ENCODE results near the gene WDR64. TPM values are rescaled to one million over a fixed set of nuclear protein-coding genes. Genes with fewer than 3 reads are reported as not detected.
"Not testable (repeated sequence)": the region's sequence is repeated elsewhere in the genome, so short reads cannot be mapped to it uniquely, and the experiment has no call there.

The WDR64 gene
- total RNA-seq, 1 donor from 2014 or later = not detected

DNA sequence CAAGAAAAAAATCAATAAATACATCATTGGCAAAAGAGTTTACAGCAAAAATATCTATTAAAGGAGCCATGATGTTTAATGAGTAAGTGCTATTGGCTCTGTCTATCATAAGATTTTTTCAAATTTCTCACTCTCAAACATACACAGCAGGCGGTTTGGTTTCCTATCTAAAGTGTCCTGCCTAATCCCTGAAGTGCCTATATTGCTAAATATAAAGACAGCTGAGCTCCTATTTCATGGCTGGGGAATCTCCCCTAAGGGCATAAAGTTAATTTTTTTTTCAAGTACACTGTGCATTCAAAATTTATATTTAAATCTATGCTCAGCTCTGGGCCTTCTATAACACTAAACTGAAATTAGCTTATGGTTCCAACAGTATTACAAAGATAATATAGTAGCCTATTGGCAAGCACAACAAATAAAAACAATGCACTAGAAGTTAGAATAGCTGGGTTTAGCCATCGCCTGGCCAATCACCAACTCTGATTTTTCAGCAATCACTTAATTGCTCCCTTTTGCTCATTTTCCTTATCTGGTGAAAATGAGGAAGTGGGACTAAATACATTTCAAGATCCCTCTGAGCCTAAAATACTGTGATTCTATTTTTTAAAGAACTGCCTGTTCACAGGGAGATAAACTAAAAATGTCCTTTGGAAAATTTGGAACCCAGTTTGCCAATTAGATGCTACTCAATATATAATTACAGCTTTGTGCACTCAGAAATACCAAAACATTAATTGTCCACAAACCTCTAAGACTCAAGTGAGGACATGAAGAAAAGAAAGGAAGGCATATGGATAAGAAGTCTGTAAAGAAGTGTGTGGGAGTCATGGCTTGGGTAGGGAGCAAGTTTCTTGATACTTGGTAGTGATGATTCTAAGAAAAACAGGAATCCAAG lies 62.5 kb downstream of the WDR64 start:
- DNase-seq (ENCODE audit: missing footprints) = no peak
- no peak for ATAC-seq
- intact Hi-C loops (cut with DNase I) = no loop called here

DNA sequence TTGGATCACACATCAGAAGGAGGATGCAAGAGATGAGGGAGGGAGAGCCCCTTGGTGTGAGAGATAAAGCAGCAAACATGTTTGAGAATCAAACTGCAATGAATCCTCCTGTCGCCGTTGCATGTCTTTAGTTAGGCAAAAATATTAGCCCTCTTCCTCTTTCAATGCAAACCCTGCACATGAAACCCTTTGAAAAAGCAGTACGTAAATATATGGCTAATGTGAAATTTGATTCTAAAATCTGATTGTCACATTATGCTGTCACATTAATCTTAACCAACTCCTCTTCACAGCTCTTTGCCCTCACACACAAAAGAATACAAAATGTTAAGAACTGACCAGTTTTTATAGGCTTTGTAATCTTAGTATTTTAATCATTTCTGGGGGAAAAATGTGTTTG lies 63.4 kb downstream of the WDR64 start:
- ATAC-seq = no peak
- intact Hi-C loops (cut with DNase I) = no loop called here
- no peak for DNase-seq (ENCODE audit: missing footprints)

DNA sequence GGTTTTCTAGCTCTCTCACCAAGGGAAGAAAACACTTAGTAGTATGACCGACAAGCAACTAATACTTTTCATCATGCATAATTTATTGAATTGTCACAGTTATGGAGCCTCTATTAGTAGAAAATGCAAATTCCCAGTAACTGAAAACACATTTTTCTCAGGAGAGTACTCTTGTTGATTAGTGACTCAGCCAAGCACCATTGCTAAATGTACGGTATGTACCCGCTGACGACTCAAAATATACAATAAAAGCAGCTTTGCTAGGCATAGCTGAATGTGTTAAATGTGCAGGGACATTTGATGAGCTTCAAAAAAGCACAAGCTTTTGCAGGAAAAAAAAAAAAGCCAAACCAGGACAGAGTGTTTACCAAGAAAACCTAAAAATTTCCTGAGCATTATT lies 63.9 kb downstream of the WDR64 start:
- DNase-seq (ENCODE audit: missing footprints) (no peak), ATAC-seq (no peak)
- intact Hi-C loops (cut with DNase I) = no loop called here

DNA sequence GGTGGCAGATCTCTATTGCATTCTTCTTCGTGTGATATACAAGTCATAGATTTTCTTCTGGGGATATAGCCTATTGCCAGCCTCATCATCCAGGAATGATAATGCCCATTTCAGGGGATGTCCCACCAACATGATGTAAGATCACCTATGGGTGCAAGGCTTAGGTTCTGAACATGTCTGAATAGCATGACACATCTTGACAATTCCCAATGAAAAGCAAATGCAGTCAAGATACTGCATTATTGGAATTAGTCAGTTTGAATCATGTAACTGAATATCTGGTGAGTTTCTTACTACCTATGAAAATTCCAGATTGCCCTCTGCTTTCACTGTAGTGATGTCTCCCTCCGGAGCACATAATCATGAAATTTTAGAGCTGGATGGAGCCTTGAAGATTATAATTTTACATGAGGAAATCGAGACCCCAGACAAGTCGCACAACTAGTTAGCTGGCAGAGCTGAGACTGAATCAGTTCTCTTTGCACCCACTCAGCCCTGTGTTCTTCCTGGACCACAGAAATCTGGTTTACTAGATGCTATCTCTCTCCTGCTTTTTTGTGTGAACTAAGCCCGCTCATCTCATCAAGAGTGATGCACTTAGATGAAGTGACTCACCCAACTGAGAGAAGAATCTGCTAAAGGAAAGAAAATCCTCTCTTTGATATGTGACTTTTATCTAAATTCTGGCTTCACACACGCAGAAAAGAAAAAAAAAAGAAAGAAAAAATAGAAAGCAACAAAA lies 65.0 kb downstream of the WDR64 start:
- intact Hi-C loops (cut with DNase I) = no loop called here
- ATAC-seq (no peak), DNase-seq (ENCODE audit: missing footprints) (no peak)

DNA sequence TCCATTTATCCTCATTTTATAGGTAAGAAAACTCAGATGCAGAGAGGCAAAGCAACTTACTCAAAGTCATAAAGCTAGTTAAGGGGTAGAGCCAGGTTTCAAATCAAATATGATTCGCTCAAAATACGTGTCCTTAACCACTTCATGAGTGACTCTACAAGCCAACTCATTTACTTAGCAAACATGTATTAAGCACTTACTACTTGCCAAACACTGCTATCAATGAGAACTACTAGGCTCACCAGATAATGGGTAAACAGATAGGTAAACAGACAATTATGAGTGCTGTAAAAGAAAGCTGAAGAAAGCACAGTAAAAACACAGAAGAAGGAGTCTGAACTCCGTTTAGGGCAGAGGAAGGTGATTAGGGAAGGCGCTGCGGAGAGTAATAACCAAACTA lies 65.9 kb downstream of the WDR64 start:
- intact Hi-C loops (cut with DNase I) = no loop called here
- DNase-seq (ENCODE audit: missing footprints) (no peak), ATAC-seq (no peak)

DNA sequence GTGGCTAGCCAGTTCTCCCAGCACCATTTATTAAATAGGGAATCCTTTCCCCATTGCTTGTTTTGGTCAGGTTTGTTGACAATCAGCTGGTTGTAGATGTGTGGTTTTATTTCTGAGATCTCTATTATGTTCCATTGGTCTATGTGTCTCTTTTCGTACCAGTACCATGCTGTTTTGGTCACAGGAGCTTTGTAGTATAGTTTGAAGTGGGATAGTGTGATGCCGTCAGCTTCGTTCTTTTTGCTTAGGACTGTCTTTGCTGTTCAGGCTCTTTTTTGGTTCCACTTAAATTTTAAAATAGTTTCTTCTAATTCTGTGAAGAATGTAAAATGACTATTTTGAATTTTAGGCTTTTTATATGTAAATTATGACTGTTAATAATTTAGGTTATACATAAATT lies 68.9 kb downstream of the WDR64 start:
- ATAC-seq = no peak
- no peak for DNase-seq (ENCODE audit: missing footprints)
- intact Hi-C loops (cut with DNase I) = no loop called here

DNA sequence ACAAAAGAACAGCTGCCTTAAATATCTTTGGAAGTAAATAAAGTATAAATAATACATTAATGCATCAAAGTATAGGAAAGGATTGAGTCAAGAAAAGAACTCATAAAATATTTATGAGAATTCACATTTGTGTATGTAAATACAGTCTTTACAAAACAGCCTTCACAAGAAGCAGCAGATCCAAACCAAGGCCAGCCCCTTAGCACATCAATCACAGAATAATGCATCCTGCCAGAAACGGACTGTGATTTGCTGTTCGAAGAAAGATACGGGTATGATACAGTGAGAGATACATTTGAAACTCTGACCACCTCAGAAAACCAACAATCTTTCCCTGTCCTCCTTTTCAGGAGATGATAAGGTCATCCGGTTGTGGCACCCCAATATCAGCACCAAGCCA lies 70.9 kb downstream of the WDR64 start:
- ATAC-seq (no peak), DNase-seq (ENCODE audit: missing footprints) (no peak)
- intact Hi-C loops (cut with DNase I) = no loop called here

DNA sequence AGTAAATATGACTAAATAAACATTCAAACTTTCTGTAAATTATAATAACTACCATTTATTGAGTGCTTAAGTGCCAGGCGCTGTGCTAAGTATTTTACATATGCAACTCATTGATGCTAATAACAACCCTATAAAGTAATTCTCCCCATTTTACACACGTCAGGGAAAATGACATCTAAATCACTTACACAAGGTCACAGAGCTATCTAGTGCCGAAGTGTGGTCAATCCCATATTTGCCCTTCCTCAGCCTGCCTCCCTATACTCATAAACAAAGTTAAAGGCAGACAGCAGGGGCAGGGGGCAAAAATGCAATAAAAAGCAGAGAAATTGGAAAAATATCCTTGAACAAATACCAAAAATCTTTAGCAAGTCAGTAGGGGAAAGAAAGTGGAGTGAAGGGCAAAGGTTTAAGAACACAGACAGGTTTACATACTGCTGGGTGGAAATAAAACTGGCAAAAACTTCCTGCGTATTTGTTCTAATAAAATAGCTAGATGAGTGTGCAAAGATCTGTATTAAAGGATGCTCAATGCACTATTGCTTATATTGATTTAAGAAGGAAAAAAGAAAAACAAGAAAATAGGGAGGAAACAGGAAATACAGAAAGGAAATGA lies 72.8 kb downstream of the WDR64 start:
- intact Hi-C loops (cut with DNase I) = no loop called here
- ATAC-seq (no peak), DNase-seq (ENCODE audit: missing footprints) (no peak)

DNA sequence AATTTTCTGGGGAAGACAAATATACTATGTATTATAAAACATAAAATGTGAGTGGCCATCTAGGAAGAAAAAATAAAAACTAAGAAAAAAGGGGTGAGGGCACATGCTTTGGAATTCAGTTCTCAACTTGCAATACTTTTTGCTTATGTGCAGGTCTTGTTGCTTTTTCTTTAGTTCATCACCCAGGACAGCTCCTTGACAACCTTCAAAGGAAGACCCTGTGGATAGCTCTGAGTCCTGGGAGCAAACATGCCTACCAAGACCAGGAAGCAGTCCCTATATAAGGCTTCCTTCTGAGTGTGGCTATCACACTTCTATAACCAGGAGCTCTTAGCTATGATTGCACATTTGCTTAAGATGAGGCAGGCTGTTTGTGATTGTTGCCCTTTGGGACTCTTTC lies 78.0 kb downstream of the WDR64 start:
- DNase-seq (ENCODE audit: missing footprints) (no peak), ATAC-seq (no peak)
- intact Hi-C loops (cut with DNase I) = no loop called here

DNA sequence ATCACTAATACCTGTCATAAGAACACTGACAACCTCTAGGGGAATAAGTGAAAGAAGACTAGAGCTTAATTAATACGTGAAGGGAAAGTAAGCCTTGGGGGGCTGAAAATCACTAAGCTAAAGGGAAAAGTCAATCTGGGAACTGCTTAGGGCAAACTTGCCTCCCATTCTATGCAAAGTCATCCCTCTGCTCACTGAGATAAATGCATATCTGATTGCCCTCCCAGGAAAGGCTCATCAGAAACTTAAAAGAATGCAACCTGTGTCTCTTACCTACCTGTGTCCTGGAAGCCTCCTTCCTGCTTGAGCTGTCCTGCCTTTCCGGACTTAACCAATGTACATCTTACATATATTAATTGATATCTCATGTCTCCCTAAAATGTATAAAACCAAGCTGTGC lies 81.8 kb downstream of the WDR64 start:
- no peak for ATAC-seq
- intact Hi-C loops (cut with DNase I) = no loop called here
- no peak for DNase-seq (ENCODE audit: missing footprints)

DNA sequence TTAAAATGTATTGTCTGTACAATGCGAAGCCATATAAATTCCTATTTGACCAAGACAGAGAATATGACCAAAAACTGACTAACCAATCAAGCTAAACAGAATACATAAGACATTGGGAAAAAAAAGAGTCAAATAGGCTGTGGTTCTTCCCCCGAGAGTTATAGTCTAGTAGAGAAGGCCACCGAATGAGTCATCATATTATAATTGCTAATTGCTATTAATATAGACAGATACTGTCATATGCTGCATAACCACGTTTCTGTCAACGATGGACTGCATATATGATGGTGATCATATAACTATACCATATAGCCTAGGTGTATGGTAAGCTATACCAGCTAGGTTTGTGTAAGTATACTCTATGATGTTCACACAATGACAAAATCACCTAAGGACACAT lies 82.5 kb downstream of the WDR64 start:
- intact Hi-C loops (cut with DNase I) = no loop called here
- DNase-seq (ENCODE audit: missing footprints) (no peak), ATAC-seq (no peak)

DNA sequence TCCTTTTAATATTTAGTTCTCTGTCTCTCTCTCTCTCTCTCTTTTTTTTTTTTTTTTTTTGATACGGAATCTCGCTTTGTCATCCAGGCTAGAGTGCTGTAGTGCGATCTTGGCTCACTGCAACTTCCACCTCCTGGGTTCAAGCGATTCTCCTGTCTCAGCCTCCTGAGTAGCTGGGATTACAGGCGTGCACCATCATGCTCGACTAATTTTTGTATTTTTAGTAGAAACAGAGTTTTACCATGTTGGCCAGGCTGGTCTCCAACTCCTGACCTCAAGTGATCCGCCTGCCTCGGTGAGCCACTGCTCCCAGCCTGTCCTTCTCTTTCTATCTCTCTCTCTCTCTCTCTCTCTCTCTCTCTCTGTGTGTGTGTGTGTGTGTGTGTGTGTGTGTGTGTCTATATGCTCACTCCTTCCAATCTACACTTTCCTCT lies 83.4 kb downstream of the WDR64 start:
- ATAC-seq; intact Hi-C loops (cut with DNase I): not testable (repeated sequence)

DNA sequence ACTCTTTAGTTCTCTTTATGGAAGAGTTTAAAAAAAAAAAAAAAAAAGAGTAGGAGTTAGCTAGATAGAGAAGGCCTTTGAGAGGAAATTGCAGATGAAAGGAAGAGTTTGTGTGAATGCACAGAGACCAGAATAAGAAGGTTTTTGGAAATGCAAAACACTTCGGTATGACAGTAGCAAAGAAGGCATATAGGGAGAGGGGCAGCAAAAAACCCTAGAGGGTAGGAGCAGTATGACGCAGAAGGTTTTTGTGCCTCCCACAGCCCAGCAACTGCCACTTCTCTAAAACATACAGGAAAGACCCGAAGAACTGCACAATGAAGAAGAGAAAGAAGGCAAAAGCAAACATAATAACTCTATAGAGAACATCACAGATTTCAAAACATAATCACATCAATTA lies 84.3 kb downstream of the WDR64 start:
- intact Hi-C loops (cut with DNase I) = no loop called here
- no peak for ATAC-seq
- DNase-seq (ENCODE audit: missing footprints) = no peak

More for the DNA sequence above, 83.4 kb downstream of the WDR64 start:
- not testable (repeated sequence) for DNase-seq (ENCODE audit: missing footprints)

DNA sequence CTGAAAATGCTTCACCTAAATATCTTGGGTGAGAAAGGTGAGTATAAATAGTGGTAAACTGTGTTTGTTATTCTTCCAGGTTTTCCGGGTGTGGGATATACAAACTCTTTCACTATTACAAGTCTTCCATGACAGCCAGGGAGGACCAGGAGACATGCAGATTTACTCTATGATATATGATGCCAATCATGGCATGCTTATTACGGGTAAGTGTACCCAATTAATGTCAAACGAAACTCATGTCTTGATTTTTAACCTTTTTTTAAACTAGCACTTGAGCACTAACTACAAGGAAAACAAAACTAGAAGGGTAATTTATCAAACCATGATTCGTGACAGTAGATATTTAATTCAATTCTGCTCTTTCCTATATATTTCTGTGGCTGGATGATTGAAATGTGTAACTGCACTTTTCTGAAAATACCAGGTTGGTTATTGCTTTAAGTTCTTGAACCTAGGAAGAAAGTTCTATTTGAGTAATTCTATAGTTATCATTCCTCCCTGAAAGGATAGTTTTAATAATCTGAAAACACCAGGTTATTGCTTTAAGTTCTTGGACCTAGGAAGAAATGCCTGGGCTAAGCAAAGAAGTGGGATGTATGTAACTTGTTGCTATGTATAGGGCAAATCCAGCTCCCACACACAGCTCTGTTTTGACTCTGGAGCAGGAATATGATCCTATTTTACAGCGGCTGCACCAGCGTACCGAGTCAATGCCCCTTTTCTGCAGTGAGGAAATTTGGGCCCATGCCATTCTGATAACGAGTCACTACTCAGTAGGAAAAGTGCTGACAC lies 86.4 kb downstream of the WDR64 start:
- ATAC-seq (no peak), DNase-seq (ENCODE audit: missing footprints) (no peak)
- intact Hi-C loops (cut with DNase I) = no loop called here

DNA sequence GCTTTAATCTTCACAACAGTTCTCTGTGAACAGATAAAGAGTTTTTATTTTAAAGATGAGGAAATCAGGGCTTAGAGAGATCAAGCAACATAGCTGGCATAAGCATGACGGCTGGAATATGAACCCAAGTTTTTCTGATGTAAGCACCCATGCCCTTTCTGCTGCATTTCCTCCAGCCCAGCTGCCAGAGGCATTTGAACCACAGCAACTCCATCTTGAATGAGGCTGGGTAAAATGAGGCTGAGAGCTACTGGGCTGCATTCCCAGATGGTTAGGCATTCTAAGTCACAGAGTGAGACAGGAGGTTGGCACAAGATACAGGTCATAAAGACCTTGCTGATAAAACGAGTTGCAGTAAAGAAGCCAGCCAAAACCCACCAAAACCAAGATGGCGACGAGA lies 90.0 kb downstream of the WDR64 start:
- ATAC-seq (no peak), DNase-seq (ENCODE audit: missing footprints) (no peak)
- intact Hi-C loops (cut with DNase I) = no loop called here

DNA sequence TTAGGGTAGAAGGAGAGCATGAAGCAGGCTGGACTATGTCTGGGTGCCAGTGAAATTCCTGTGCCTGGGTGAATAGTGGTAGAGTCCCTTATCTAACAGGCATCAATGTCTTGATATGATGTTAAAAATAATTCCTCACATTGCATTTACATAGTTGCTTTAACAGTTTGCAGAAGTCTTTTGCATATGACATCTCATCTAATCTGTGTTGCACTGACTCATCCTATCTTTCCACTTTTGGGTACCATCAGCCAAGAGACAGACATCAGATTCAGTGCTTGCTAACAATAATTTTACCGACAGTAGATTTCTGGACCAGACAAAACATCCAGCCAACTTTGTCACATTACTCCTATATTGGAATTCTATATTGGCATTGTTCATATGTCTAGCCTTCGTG lies 92.5 kb downstream of the WDR64 start:
- no peak for DNase-seq (ENCODE audit: missing footprints)
- no peak for ATAC-seq
- intact Hi-C loops (cut with DNase I) = no loop called here

DNA sequence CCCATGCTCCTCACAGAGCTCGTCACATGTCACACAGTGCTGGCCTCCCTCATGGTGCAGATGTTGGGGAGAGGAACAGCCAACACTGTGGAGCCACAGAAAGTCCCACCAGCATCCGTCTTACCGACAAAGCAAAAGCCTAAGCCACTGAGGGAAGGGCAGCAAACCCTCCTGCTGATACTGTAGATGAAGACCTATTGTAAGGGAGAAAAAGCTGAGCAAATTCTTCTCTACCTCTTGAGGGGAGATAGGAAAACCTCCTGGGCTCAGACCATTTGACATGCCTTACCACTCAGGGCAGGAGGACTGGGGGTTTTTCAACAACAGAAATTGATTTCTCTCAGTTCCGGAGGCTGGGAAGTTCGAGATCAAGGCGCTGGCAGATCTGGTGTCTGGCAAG lies 95.9 kb downstream of the WDR64 start:
- DNase-seq (ENCODE audit: missing footprints) = no peak

DNA sequence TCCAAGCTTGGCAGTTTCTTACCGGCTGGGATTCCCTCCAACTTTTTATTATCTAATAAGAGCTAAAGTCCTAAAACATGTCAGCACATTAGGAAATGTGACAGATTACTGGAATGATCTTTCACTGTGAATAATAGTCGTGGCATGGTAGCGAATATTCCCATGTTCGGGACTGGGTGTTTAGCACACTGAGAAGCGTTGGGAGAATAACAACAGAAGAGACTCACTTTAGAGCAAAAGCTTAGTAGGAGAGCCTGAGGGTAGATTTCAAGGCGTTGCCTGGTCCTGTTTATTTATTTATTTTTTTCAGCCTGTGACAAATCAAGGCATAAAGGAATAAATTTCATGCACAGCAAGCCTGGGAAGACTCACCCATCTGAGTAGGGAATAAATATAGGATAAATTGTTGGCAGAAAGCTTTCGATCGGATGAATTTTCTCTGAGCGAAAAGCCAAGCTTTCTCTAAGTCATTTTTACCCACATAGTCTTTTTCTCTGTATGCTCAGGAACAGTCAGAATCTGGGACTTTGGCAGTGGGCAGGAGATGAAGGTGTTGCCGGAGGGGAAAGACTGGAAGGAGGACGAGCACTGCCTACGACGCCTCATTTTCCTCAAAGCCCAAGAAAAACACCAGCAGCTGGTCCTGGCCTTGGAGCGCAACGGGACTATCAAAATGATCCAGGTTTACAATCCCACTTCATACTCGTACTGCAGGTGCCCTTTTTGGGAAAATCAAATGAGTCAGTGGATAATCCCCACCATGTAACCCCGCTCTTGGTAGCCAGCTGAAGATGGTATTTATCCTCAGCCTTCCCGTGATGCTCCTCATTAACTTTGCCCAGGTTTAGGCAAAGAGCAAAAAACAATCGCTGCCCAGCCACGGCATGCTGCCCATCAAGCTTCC lies 97.2 kb downstream of the WDR64 start:
- ATAC-seq (no peak), DNase-seq (ENCODE audit: missing footprints) (no peak)
- intact Hi-C loops (cut with DNase I) = no loop called here

More for the DNA sequence above, 95.9 kb downstream of the WDR64 start:
- intact Hi-C loops (cut with DNase I) = no loop called here
- ATAC-seq = no peak

Measured in Right ventricle myocardium inferior (tissue), 1 donor.